NCI-H460 (cell line): ENCODE measurements around the gene SPATA32. TPM values are rescaled to one million over a fixed set of nuclear protein-coding genes. Genes with fewer than 3 reads are reported as not detected.

Experiments used
- DNase-seq: peaks from one replicate; pipeline ENCODE4 v3.0.0-alpha.2; 2016; ENCODE audit warnings: low read depth; ENCODE audit errors: extremely low read depth
- total RNA-seq: library from RNA; depleted of rRNA; stranded (reverse); fragments of >200 nt; shearing (Covaris generic); gene quantifications from 2 replicates; pipeline ENCODE4 v1.2.3, GENCODE V29; 2014

The SPATA32 gene
- total RNA-seq, 1 experiment from 2014 or later = not detected

GRCh38 chr17:45231481-45232116 lies 30.3 kb downstream of the SPATA32 start:
- DNase-seq = no peak

GRCh38 chr17:45230787-45231480 lies 31.0 kb downstream of the SPATA32 start:
- DNase-seq = no peak

GRCh38 chr17:45230410-45230786 lies 31.5 kb downstream of the SPATA32 start:
- no peak for DNase-seq

GRCh38 chr17:45229681-45230409 lies 32.0 kb downstream of the SPATA32 start:
- no peak for DNase-seq

GRCh38 chr17:45228763-45229539 lies 32.9 kb downstream of the SPATA32 start:
- peak; percentile 90 for DNase-seq

- no peak for DNase-seq
Observed at GRCh38 chr17:45227926-45228762, 33.8 kb downstream of the SPATA32 start.

GRCh38 chr17:45227101-45227925 lies 34.6 kb downstream of the SPATA32 start:
- no peak for DNase-seq

GRCh38 chr17:45226576-45226975 lies 35.3 kb downstream of the SPATA32 start:
- DNase-seq = no peak

- no peak for DNase-seq
Observed at GRCh38 chr17:45225964-45226530, 35.8 kb downstream of the SPATA32 start.

GRCh38 chr17:45225051-45225700 lies 36.7 kb downstream of the SPATA32 start:
- no peak for DNase-seq

GRCh38 chr17:45224671-45225050 lies 37.2 kb downstream of the SPATA32 start:
- no peak for DNase-seq

- no peak for DNase-seq
Observed at GRCh38 chr17:45223539-45224528, 38.1 kb downstream of the SPATA32 start.

- DNase-seq = no peak
Observed at GRCh38 chr17:45222996-45223538, 38.8 kb downstream of the SPATA32 start.

GRCh38 chr17:45222289-45222995 lies 39.5 kb downstream of the SPATA32 start:
- DNase-seq = no peak

- no peak for DNase-seq
Observed at GRCh38 chr17:45222014-45222288, 39.9 kb downstream of the SPATA32 start.
